Transverse colon (tissue), 4 donors: ENCODE data around the gene SIK3.

Source experiments
- CTCF ChIP-seq, 5 experiments: fragments of 200-600 bp in 3 of 5; fragments of 450-650 bp in 2 of 5; sonication (generic) in 3 of 5; IDR thresholded peaks; 1 replicate in 2 of 5; 2 replicates in 3 of 5; pipeline ENCODE4 v1.5.1; 2016 to 2017; ENCODE audit warnings: antibody characterized with exemption in 5 of 5, inconsistent platforms in 3 of 5, mild to moderate bottlenecking in 2 of 5, moderate library complexity in 1 of 5
- EP300 ChIP-seq: sonication (generic); formaldehyde crosslinking; IDR thresholded peaks from one replicate; pipeline ENCODE4 v1.6.1; 2017; ENCODE audit warnings: antibody characterized with exemption, low read depth
- POLR2A ChIP-seq: fragments of 450-650 bp; IDR thresholded peaks from one replicate; pipeline ENCODE4 v1.6.1; 2016; ENCODE audit warnings: antibody characterized with exemption, mild to moderate bottlenecking, moderate library complexity
- POLR2AphosphoS5 ChIP-seq, 3 donors: sonication (generic); formaldehyde crosslinking; IDR thresholded peaks; one replicate each; pipeline ENCODE4 v1.6.1; 2016; ENCODE audit warnings: antibody characterized with exemption in 3 of 3

- TF ChIP-seq CTCF (IDR thresholded peaks at IDR 0.05): no peak
- TF ChIP-seq POLR2A: no peak
- TF ChIP-seq POLR2AphosphoS5 (IDR thresholded peaks at IDR 0.05): no peak
- no peak for TF ChIP-seq EP300
Observed at GRCh38 chr11:116888884-116889549, 209.2 kb downstream of the SIK3 start.
